Fibroblast of lung (primary cell): ENCODE measurements around the gene TMEM40. TPM values are rescaled to one million over a fixed set of nuclear protein-coding genes. Genes with fewer than 3 reads are reported as not detected.

Source experiments
- DNase-seq, 2 donors: peaks; one replicate each; pipeline versions ENCODE4 v3.0.0 to v3.0.0-alpha.2; 2010; ENCODE audit warnings: low read depth in 2 of 2
- H2AFZ ChIP-seq: 2 replicates; pipeline ENCODE4 v1.5.1; 2012; ENCODE audit warnings: low read length, control low read depth, inconsistent platforms
- H3K27ac ChIP-seq: 2 replicates; pipeline ENCODE4 v1.5.1; 2011; ENCODE audit warnings: low read length, control low read depth; ENCODE audit not compliant: insufficient read depth
- H3K27me3 ChIP-seq: 2 replicates; pipeline ENCODE4 v1.5.1; 2011; ENCODE audit warnings: mild to moderate bottlenecking, low read length; ENCODE audit not compliant: control insufficient read depth, insufficient read depth
- H3K36me3 ChIP-seq: 2 replicates; pipeline ENCODE4 v1.5.1; 2011; ENCODE audit warnings: low read length; ENCODE audit not compliant: control insufficient read depth, insufficient read depth
- H3K4me1 ChIP-seq: 2 replicates; pipeline ENCODE4 v1.5.1; 2011; ENCODE audit warnings: low read length; ENCODE audit not compliant: control insufficient read depth, insufficient read depth; ENCODE audit errors: extremely low read depth
- H3K4me2 ChIP-seq: 2 replicates; pipeline ENCODE4 v1.5.1; 2011; ENCODE audit warnings: low read length, control low read depth; ENCODE audit not compliant: insufficient read depth; ENCODE audit errors: extremely low read depth
- H3K4me3 ChIP-seq, 4 experiments: fragments of 200-600 bp in 1 of 4; sonication (generic) in 1 of 4; replicated peaks in 1 of 4; 2 replicates each; pipeline ENCODE4 v1.5.1; 2011 to 2016; ENCODE audit warnings: low read length in 4 of 4, low read depth in 3 of 4, mild to moderate bottlenecking in 3 of 4, control low read depth in 2 of 4, inconsistent platforms in 1 of 4, mixed read lengths in 1 of 4; ENCODE audit not compliant: insufficient read depth in 1 of 4; ENCODE audit errors: control extremely low read depth in 1 of 4
- H3K79me2 ChIP-seq: 2 replicates; pipeline ENCODE4 v1.5.1; 2012; ENCODE audit warnings: mild to moderate bottlenecking, low read length, inconsistent platforms; ENCODE audit not compliant: control insufficient read depth, insufficient read depth
- H3K9ac ChIP-seq: 2 replicates; pipeline ENCODE4 v1.5.1; 2011; ENCODE audit warnings: mild to moderate bottlenecking, low read length, control low read depth; ENCODE audit not compliant: insufficient read depth
- H3K9me3 ChIP-seq: 2 replicates; pipeline ENCODE4 v1.5.1; 2012; ENCODE audit warnings: low read depth, low read length; ENCODE audit not compliant: control insufficient read depth, insufficient read depth
- H4K20me1 ChIP-seq: 2 replicates; pipeline ENCODE4 v1.5.1; 2011; ENCODE audit warnings: low read length; ENCODE audit not compliant: control insufficient read depth, insufficient read depth; ENCODE audit errors: extremely low read depth
- CTCF ChIP-seq, 2 donors: IDR thresholded peaks in 1 of 2; conservative IDR thresholded peaks in 1 of 2; 1 replicate in 1 of 2; 2 replicates in 1 of 2; pipeline ENCODE4 v1.5.1; 2011 to 2012; ENCODE audit warnings: low read length in 2 of 2, control low read depth in 1 of 2, inconsistent platforms in 1 of 2, low read depth in 1 of 2, mild to moderate bottlenecking in 1 of 2
- EZH2 ChIP-seq: IDR thresholded peaks from 2 replicates; pipeline ENCODE4 v1.5.1; 2012; ENCODE audit warnings: low read length, control low read depth, mild to moderate bottlenecking; ENCODE audit errors: missing control alignments
- polyA plus RNA-seq, 2 donors: library from polyadenylated mRNA; depleted of rRNA in 1 of 2; stranded (reverse) in 1 of 2; unstranded in 1 of 2; fragments of >200 nt; gene quantifications; 2 replicates each; pipeline ENCODE4 v1.2.1, GENCODE V29; 2011 to 2012; ENCODE audit warnings: missing spikeins in 1 of 2
- total RNA-seq: library from RNA; depleted of rRNA; stranded (reverse); fragments of >200 nt; gene quantifications from 2 replicates; pipeline ENCODE4 v1.2.1, GENCODE V29; 2014

Gene TMEM40
- total and polyA plus RNA-seq, 2 donors (not counting 1 experiment from before 2014, with no cell fraction given) = under 0.01 to 0.33 TPM

- Histone ChIP-seq H4K20me1 (no peaks in the 10 kb centered on the region), H3K36me3 (no peaks in the 10 kb centered on the region), H3K27ac (no peak overlapping the region), H3K27me3 (peaks cover 6% of the 10 kb centered on the region), H3K79me2 (no peaks in the 10 kb centered on the region), H3K9ac (no peak overlapping the region), H3K4me2 (no peak overlapping the region), H2AFZ (no peak overlapping the region), H3K9me3 (no peaks in the 10 kb centered on the region), H3K4me3 (no peak overlapping the region), H3K4me1 (no peaks in the 10 kb centered on the region)
- TF ChIP-seq EZH2 (no peak), CTCF (conservative IDR thresholded peaks at IDR 0.05 in 1 of 2, IDR thresholded peaks at IDR 0.05 in 1 of 2; ENCODE audit: low read depth in 1 of 2, low read length in 2 of 2) (no peak)
- no peak for DNase-seq
Observed at GRCh38 chr3:12772462-12772861, 13.4 kb upstream of the TMEM40 start.

- no peaks in the 10 kb centered on the region for H3K79me2 ChIP-seq
- TF ChIP-seq EZH2 = no peak
- no peak for TF ChIP-seq CTCF (conservative IDR thresholded peaks at IDR 0.05 in 1 of 2, IDR thresholded peaks at IDR 0.05 in 1 of 2; ENCODE audit: low read depth in 1 of 2, low read length in 2 of 2)
- no peak overlapping the region for H3K4me2 ChIP-seq
- no peaks in the 10 kb centered on the region for H3K27me3 ChIP-seq
- H3K4me3 ChIP-seq = no peak overlapping the region
- no peaks in the 10 kb centered on the region for H3K36me3 ChIP-seq
- no peaks in the 10 kb centered on the region for H4K20me1 ChIP-seq
- DNase-seq = no peak
- H3K9ac ChIP-seq = no peak overlapping the region
- H2AFZ ChIP-seq = no peak overlapping the region
- no peaks in the 10 kb centered on the region for H3K9me3 ChIP-seq
- no peaks in the 10 kb centered on the region for H3K4me1 ChIP-seq
- no peak overlapping the region for H3K27ac ChIP-seq
Observed at GRCh38 chr3:12771236-12771635, 12.2 kb upstream of the TMEM40 start.

GRCh38 chr3:12769761-12770160, 10.7 kb upstream of the TMEM40 start:
- Histone ChIP-seq H3K9ac (no peak overlapping the region), H3K4me3 (no peak overlapping the region), H3K27ac (no peak overlapping the region), H3K36me3 (no peaks in the 10 kb centered on the region), H4K20me1 (no peaks in the 10 kb centered on the region), H3K9me3 (no peaks in the 10 kb centered on the region), H3K79me2 (no peaks in the 10 kb centered on the region), H2AFZ (no peak overlapping the region), H3K27me3 (no peaks in the 10 kb centered on the region), H3K4me1 (no peaks in the 10 kb centered on the region), H3K4me2 (no peak overlapping the region)
- DNase-seq = no peak
- TF ChIP-seq CTCF (conservative IDR thresholded peaks at IDR 0.05 in 1 of 2, IDR thresholded peaks at IDR 0.05 in 1 of 2; ENCODE audit: low read depth in 1 of 2, low read length in 2 of 2) (no peak), EZH2 (no peak)
